Caco-2 (cell line): Measurements from ENCODE around the gene HIPK2. TPM values are rescaled to one million over a fixed set of nuclear protein-coding genes. Genes with fewer than 3 reads are reported as not detected.

Source experiments
- BruUV-seq: library from RNA; stranded (reverse); fragments of 400-500 nt; replicated peaks from 2 replicates; lab custom pipeline; 2021; lab: Mats Ljungman, UMichigan
- CTCF ChIA-PET: fragments of 300-600 bp; sonication (Branson Sonifier 250); formaldehyde crosslinking; loops from one replicate; lab custom pipeline; 2022; ENCODE audit warnings: antibody characterized with exemption; lab: Charles Lee
- POLR2A ChIA-PET: fragments of 300-600 bp; sonication (Branson Sonifier 250); formaldehyde crosslinking; loops from one replicate; lab custom pipeline; 2022; ENCODE audit warnings: antibody characterized with exemption; lab: Charles Lee
- DNase-seq, 2 experiments: peaks; one replicate each; pipeline versions ENCODE4 v3.0.0 to v3.0.0-alpha.2; 2020 to 2022
- H3K27me3 ChIP-seq: replicated peaks from 2 replicates; pipeline ENCODE4 v1.6.0; 2011; ENCODE audit warnings: low read length; ENCODE audit not compliant: control insufficient read depth, insufficient read depth
- H3K36me3 ChIP-seq: 2 replicates; pipeline ENCODE4 v1.5.1; 2011; ENCODE audit warnings: low read length; ENCODE audit not compliant: control insufficient read depth, insufficient read depth
- H3K4me1 ChIP-seq: fragments of 250-450 bp; sonication (Bioruptor Pico); 2 replicates; pipeline ENCODE4 v1.5.1; 2020; ENCODE audit warnings: mild to moderate bottlenecking
- H3K4me3 ChIP-seq: 2 replicates; pipeline ENCODE4 v1.5.1; 2011; ENCODE audit warnings: low read depth, mild to moderate bottlenecking, control low read depth, low read length
- H3K9me3 ChIP-seq: fragments of 250-450 bp; sonication (Bioruptor Pico); 2 replicates; pipeline ENCODE4 v1.5.1; 2020; ENCODE audit warnings: mild to moderate bottlenecking, moderate library complexity
- H3K27ac Mint-ChIP-seq: one replicate; pipeline ENCODE4 v1.8.0; 2022; ENCODE audit warnings: mixed read lengths; ENCODE audit not compliant: unreplicated experiment
- H3K27me3 Mint-ChIP-seq: one replicate; pipeline ENCODE4 v1.8.0; 2022; ENCODE audit warnings: mixed read lengths; ENCODE audit not compliant: insufficient read depth, unreplicated experiment
- H3K36me3 Mint-ChIP-seq: one replicate; pipeline ENCODE4 v1.8.0; 2022; ENCODE audit warnings: mild to moderate bottlenecking, mixed read lengths; ENCODE audit not compliant: insufficient read depth, unreplicated experiment
- H3K4me1 Mint-ChIP-seq: one replicate; pipeline ENCODE4 v1.8.0; 2022; ENCODE audit warnings: low read depth, mixed read lengths; ENCODE audit not compliant: unreplicated experiment
- H3K4me3 Mint-ChIP-seq: one replicate; pipeline ENCODE4 v1.8.0; 2022; ENCODE audit warnings: mild to moderate bottlenecking, moderate library complexity, mixed read lengths; ENCODE audit not compliant: unreplicated experiment
- H3K9me3 Mint-ChIP-seq: one replicate; pipeline ENCODE4 v1.8.0; 2022; ENCODE audit warnings: mixed read lengths; ENCODE audit not compliant: unreplicated experiment
- intact Hi-C: fragments of 100-400 bp; cut with micrococcal nuclease; formaldehyde crosslinking; loops from one replicate; pipeline ENCODE4 v1.10.0; 2022; ENCODE audit not compliant: unreplicated experiment
- total RNA-seq: library from RNA; stranded (reverse); gene quantifications from 2 replicates; pipeline ENCODE4 v1.2.3, GENCODE V29; 2022
- TF ChIP-seq, protein P1 (sequence below), 2 experiments: fragments of 200-600 bp in 1 of 2; IDR thresholded peaks; 1 replicate in 1 of 2; 2 replicates in 1 of 2; pipeline versions ENCODE4 v1.5.1 to v1.8.0; 2011 to 2022; ENCODE audit warnings: antibody characterized with exemption in 1 of 2, control low read depth in 1 of 2, inconsistent platforms in 1 of 2, low read depth in 1 of 2, low read length in 1 of 2, mild to moderate bottlenecking in 1 of 2, moderate library complexity in 1 of 2; ENCODE audit not compliant: insufficient read depth in 1 of 2, severe bottlenecking in 1 of 2, unreplicated experiment in 1 of 2

HIPK2 gene
- total RNA-seq, 1 experiment from 2014 or later, result 42.8 TPM

DNA sequence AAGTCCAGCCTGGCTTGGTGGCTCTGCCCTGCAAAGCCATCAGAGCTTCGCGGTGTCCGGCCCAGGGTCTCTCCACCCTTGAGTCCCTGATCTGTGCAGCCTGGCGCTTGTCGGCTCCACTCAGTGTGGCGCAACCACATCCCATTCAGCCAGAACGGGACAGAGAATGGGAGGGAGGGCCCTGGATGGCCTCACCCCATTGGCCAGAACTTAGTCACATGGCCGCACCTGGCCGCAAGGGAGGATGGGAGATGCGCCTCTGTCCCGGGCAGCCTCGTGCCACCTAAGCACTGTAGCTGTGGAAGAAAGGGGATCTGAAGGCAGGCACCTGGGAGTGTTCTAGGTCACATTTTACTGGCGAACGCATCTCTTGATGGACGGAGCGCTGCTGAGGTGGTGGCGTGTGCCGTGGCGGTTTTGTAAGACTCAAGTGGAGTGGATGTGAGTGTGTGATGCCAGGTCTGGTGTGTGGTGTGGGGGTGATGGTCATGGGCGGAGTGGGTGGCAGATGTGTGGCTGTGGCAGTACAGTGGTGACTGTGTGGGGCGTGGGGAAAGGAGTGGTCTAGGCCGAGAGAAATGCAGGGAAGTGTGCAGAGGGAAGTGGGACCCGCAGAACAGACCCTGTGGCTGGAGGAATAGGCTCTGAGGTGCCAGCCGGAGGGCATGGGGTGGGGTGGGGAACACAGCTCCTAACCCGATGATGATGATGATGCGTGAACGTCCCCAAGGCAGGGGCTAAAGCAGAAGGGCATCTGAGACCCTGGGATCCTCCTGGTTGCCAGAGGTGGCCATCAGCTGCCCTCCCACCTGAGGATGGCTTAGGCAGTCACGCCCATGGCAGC, 235.3 kb downstream of the HIPK2 start:
- no peaks in the 10 kb centered on the region for H3K36me3 ChIP-seq
- no peaks in the 10 kb centered on the region for H3K27me3 ChIP-seq
- Mint-ChIP-seq H3K9me3 (no peaks in the 10 kb centered on the region), H3K36me3 (no peaks in the 10 kb centered on the region), H3K4me1 (no peaks in the 10 kb centered on the region), H3K27ac (no peak overlapping the region), H3K27me3 (no peaks in the 10 kb centered on the region), H3K4me3 (no peak overlapping the region)
- ChIA-PET POLR2A (no interaction called here), CTCF (no interaction called here)
- no peaks in the 10 kb centered on the region for H3K9me3 ChIP-seq
- TF ChIP-seq, protein P1, sequence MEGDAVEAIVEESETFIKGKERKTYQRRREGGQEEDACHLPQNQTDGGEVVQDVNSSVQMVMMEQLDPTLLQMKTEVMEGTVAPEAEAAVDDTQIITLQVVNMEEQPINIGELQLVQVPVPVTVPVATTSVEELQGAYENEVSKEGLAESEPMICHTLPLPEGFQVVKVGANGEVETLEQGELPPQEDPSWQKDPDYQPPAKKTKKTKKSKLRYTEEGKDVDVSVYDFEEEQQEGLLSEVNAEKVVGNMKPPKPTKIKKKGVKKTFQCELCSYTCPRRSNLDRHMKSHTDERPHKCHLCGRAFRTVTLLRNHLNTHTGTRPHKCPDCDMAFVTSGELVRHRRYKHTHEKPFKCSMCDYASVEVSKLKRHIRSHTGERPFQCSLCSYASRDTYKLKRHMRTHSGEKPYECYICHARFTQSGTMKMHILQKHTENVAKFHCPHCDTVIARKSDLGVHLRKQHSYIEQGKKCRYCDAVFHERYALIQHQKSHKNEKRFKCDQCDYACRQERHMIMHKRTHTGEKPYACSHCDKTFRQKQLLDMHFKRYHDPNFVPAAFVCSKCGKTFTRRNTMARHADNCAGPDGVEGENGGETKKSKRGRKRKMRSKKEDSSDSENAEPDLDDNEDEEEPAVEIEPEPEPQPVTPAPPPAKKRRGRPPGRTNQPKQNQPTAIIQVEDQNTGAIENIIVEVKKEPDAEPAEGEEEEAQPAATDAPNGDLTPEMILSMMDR (IDR thresholded peaks at IDR 0.05; ENCODE audit: insufficient read depth in 1 of 2, low read depth in 1 of 2, low read length in 1 of 2, severe bottlenecking in 1 of 2, unreplicated experiment in 1 of 2), result no peak
- intact Hi-C loops, result no loop called here
- BruUV-seq, result no TSS peak
- no peaks in the 10 kb centered on the region for H3K4me1 ChIP-seq
- no peak overlapping the region for H3K4me3 ChIP-seq
- DNase-seq, result no peak

DNA sequence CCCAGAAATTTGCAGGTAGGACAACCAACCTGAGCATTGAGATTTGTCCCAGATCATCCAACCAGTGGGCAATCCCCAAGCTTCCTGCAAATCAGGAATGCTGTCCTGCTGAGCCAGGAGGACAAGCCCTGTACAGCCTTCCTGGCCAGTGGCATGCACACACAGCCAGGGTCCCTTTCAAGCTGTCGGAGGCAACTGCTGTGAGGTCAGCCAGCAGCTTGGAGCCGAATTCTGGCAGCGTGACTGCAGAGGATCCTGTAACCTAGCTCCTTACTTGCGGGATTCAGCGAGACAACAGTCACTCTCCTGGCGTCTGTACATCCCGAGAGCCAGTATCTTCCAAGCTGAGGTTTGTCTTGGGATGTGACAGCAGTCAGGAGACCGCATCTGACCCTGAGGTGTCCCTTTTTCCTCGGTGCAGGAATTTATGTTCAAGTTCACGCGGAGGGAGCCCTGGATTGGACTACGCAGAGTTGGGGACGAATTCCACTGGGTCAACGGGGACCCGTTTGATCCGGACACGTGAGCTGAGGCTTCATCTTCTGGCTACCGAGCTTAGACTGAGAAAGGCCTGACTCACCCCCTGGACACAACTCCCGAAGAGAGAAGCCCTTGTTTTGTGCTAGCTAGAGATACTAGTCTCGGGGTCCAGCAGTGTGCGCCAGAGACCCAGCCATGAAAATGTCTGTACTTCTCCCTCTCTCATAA, 236.0 kb downstream of the HIPK2 start:
- no TSS peak for BruUV-seq
- Mint-ChIP-seq H3K27ac (no peak overlapping the region), H3K27me3 (no peaks in the 10 kb centered on the region), H3K4me1 (no peaks in the 10 kb centered on the region), H3K4me3 (no peak overlapping the region), H3K36me3 (no peaks in the 10 kb centered on the region), H3K9me3 (no peaks in the 10 kb centered on the region)
- TF ChIP-seq, protein P1 (IDR thresholded peaks at IDR 0.05; ENCODE audit: insufficient read depth in 1 of 2, low read depth in 1 of 2, low read length in 1 of 2, severe bottlenecking in 1 of 2, unreplicated experiment in 1 of 2), result no peak
- Histone ChIP-seq H3K36me3 (no peaks in the 10 kb centered on the region), H3K4me1 (no peaks in the 10 kb centered on the region), H3K9me3 (no peaks in the 10 kb centered on the region), H3K27me3 (no peaks in the 10 kb centered on the region), H3K4me3 (no peak overlapping the region)
- ChIA-PET POLR2A (no interaction called here), CTCF (no interaction called here)
- intact Hi-C loops, result no loop called here
- no peak for DNase-seq

DNA sequence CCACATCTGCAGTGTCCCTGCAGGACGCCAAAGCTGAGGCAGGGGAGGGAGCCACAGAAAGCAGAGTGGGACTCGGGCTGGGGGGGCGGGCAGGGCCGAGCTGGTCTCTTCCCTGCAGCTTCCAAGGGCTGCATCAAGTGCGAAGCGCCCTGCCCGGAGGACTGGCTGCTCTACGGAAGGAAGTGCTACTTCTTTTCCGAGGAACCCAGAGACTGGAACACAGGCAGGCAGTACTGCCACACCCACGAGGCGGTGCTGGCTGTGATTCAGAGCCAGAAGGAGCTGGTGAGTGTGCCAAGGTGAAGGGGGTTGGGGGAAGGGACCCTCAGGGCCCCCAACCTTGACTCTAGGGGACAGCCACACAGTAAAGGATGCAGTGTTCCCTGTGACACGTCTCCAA, 237.6 kb downstream of the HIPK2 start:
- POLR2A ChIA-PET, result no interaction called here
- TF ChIP-seq, protein P1 (IDR thresholded peaks at IDR 0.05; ENCODE audit: insufficient read depth in 1 of 2, low read depth in 1 of 2, low read length in 1 of 2, severe bottlenecking in 1 of 2, unreplicated experiment in 1 of 2), result no peak
- BruUV-seq, result no TSS peak
- intact Hi-C loops, result no loop called here
- Mint-ChIP-seq H3K4me3 (no peak overlapping the region), H3K27ac (no peak overlapping the region), H3K27me3 (peaks cover 4% of the 10 kb centered on the region), H3K4me1 (no peaks in the 10 kb centered on the region), H3K9me3 (no peaks in the 10 kb centered on the region), H3K36me3 (no peaks in the 10 kb centered on the region)
- CTCF ChIA-PET, result no interaction called here
- no peak for DNase-seq
- Histone ChIP-seq H3K27me3 (no peaks in the 10 kb centered on the region), H3K4me3 (no peak overlapping the region), H3K9me3 (no peaks in the 10 kb centered on the region), H3K4me1 (no peaks in the 10 kb centered on the region), H3K36me3 (no peaks in the 10 kb centered on the region)
